Measurements from ENCODE around the gene TMEM175.

Gene TMEM175

GRCh38 chr4:989722-990471 lies 57.6 kb downstream of the TMEM175 start:
- TF ChIP-seq, protein P1, sequence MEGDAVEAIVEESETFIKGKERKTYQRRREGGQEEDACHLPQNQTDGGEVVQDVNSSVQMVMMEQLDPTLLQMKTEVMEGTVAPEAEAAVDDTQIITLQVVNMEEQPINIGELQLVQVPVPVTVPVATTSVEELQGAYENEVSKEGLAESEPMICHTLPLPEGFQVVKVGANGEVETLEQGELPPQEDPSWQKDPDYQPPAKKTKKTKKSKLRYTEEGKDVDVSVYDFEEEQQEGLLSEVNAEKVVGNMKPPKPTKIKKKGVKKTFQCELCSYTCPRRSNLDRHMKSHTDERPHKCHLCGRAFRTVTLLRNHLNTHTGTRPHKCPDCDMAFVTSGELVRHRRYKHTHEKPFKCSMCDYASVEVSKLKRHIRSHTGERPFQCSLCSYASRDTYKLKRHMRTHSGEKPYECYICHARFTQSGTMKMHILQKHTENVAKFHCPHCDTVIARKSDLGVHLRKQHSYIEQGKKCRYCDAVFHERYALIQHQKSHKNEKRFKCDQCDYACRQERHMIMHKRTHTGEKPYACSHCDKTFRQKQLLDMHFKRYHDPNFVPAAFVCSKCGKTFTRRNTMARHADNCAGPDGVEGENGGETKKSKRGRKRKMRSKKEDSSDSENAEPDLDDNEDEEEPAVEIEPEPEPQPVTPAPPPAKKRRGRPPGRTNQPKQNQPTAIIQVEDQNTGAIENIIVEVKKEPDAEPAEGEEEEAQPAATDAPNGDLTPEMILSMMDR (IDR thresholded peaks at IDR 0.05; ENCODE audit: low read depth, low read length), result no peak

DNA sequence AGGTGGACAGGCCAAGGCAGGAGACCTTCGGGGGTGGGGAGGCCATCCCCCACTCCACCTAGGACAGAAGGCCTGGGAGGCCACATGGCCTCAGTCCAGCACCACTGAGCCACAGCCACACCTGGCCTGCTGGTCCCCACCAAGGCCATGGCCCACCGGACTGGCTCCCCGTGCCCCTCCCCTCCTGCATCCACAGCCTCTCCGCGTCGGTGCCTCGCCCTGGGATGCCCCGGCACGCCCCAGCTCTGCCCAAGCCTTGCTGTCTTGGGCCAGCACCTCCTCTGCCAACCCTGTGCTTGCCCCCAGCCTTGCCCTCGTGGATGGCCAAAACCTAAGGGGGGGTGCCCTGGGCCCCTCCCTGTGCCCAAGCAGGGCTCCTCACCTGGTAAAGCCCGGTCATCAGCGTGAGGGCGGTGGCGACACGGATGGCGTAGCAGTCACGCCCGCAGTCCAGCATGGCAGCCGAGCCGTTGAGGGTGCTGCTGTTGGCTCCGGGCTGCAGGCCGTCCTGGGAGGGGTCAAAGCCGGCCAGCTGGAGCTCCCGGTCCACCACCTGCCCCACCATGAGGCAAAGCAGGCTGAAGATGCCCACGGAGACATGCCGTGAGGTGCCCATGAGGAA lies 58.6 kb downstream of the TMEM175 start:
- no peak for DNase-seq (ENCODE audit: extremely low read depth, low read depth)
- TF ChIP-seq, protein P1 (IDR thresholded peaks at IDR 0.05; ENCODE audit: low read depth, low read length), result no peak

More at GRCh38 chr4:989722-990471, 57.6 kb downstream of the TMEM175 start:
- no peak for DNase-seq (ENCODE audit: extremely low read depth, low read depth)

- no peak for DNase-seq (ENCODE audit: extremely low read depth, low read depth)
- TF ChIP-seq, protein P1 (IDR thresholded peaks at IDR 0.05; ENCODE audit: low read depth, low read length), result no peak
Observed at GRCh38 chr4:991451-992296, 59.4 kb downstream of the TMEM175 start.

DNA sequence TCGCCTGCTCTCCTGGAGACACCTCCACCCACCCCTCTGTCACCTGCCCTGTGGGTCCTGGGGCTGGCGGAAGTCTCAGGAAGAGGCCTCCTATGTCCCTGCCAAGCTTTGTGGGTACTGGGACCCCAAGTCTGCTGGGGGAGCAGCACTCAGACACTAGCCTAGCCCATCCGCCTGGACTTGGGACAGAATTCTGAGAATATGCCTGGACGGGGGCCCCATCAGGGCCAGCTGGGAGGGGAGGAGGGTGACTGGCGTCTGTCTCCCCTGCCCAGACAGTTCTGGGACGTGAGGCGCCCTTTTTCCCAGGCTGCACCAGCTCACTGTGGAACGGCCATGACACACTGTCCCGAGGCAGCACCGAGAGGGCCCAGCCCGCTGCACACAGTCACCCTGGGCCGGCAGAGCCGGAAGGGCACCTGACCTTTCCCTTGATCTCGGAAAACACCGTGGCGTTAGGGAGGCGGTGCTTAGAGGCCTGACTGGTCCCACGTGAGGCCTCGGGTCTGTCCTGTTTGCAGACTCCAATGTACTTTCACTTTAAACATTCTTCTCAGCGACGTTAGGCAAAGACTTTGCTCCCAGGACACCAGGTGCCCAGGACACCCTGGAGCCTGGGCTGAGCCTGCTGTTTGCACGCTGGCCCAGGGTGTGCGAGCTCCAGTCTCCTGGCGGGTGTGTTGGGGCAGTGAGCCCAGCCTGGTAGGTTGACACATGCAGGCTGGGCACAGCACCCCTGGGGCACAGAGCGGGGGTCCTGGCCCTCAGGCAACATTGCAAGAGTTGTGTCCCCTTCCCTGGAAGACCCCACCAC lies 60.2 kb downstream of the TMEM175 start:
- TF ChIP-seq, protein P1 (IDR thresholded peaks at IDR 0.05; ENCODE audit: low read depth, low read length), result no peak
- no peak for DNase-seq (ENCODE audit: extremely low read depth, low read depth)

GRCh38 chr4:993111-994029 lies 61.1 kb downstream of the TMEM175 start, which contains the start of gene SLC26A1:
Gene SLC26A1 (minus strand): TSS chr4:993404. CDS start chr4:991703, 1,701 bp downstream.
- TF ChIP-seq, protein P1 (IDR thresholded peaks at IDR 0.05; ENCODE audit: low read depth, low read length), result no peak
- no peak for DNase-seq (ENCODE audit: extremely low read depth, low read depth)
